GM18499 (cell line): ENCODE measurements around the gene SCAPER.
"Not testable (repeated sequence)": the region's sequence is repeated elsewhere in the genome, so short reads cannot be mapped to it uniquely, and the experiment has no call there.

Experiments used
- ATAC-seq: cut with Tn5 transposase; IDR thresholded peaks from one replicate; pipeline ENCODE4 v1.9.1; 2021; ENCODE audit warnings: moderate number of reproducible peaks; ENCODE audit not compliant: insufficient read depth, unreplicated experiment

Gene SCAPER

GRCh38 chr15:76448755-76449154 lies 456.4 kb downstream of the SCAPER start:
- ATAC-seq, result no peak

GRCh38 chr15:76447728-76448441 lies 457.3 kb downstream of the SCAPER start:
- no peak for ATAC-seq

DNA sequence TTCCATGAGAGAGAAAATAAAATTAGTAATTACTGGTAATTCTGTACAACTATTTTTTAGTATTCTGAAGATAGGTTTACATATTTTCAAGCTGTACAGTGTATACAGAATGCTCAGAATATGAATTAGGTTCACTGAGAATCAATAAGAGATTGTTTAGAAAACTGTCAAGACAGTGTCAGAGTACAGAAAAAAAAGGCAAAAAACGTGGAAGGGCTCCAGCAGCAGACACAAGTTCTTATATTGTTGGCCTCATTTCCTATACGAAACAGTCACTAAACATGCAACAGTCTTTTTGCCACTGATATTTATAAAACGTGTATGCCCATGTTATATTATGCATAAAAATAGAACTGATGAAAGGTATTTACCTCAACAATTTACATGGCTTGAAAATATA lies 464.7 kb downstream of the SCAPER start:
- ATAC-seq, result no peak

DNA sequence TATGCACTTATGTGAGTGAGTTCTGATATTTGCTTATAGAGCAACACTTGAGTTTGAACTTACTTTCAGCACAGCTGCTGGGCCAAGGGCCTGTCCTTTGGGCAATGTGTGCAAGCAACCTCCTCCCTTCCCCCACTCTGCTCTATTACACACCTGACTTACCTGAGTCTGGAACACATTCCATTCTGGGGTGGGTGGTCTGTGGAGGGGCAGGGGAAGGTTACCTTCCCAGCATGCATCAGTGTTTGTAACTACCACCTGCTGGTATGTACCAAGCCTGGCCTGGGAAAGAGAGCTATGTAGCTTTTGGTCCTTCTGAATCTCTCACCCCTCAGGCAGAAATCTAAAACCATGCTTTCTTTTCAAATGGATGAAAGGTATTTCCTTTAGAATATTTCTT lies 465.6 kb downstream of the SCAPER start:
- no peak for ATAC-seq

GRCh38 chr15:76433798-76434400 lies 471.2 kb downstream of the SCAPER start:
- ATAC-seq, result no peak

- ATAC-seq, result not testable (repeated sequence)
Measured at GRCh38 chr15:76433036-76433435, 472.1 kb downstream of the SCAPER start.

GRCh38 chr15:76432604-76433003 lies 472.5 kb downstream of the SCAPER start:
- ATAC-seq, result no peak

DNA sequence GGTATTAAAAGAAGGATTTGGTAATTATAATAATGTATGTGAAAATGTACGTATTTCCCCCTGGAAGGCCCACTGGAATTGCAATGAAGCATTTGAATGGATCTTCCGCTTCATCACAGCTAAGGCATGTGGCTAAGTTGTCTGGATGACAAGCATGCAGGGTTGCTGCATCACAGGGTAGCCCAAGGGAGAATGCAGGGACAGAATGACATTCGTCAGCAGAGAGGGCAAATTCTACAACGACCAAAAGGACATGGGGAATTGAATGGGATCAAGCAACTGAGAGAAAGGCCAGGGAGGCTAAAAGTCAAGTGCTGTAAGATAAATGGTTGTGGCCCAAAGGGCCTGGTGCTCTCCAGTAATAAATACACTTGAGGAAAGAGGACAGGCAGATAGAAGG lies 473.2 kb downstream of the SCAPER start:
- ATAC-seq, result no peak

GRCh38 chr15:76430711-76431110 lies 474.4 kb downstream of the SCAPER start:
- ATAC-seq, result not testable (repeated sequence)

DNA sequence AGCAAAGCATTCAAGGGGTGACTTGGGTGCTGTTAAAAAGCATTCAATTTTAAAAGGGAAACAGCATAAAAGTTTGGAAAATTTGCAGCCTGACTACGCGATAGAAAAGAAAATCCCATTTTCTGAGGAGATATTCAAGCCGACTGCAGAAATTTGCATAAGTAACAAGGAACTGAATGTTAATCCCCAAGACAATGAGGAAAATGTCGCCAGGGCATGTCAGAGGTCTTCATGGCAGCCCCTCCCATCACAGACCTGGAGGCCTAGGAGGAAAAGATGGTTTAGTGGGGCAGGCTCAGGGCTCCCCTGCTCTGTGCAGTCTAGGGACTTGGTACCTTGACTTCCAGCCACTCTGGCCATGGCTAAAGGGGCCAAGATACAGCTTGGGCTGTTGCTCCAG lies 475.5 kb downstream of the SCAPER start:
- ATAC-seq, result no peak

DNA sequence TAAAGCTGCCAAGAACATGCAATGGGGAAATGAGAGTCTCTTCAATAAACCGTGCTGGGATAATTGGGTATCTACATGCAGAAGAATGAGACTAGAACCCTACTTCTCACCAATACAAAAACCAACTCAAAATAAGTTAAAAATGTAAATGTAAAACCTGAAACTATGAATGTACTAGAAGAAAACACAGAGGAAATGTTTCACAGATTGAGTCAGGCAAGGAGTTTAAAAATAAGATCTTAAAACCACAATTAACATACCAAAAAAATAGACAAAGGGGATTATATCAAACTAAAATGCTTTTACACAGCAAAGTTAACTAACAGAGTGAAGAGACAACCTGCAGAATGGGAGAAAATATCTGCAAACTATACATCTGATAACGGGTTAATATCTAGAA lies 478.2 kb downstream of the SCAPER start:
- ATAC-seq, result no peak

- ATAC-seq, result no peak
Measured at GRCh38 chr15:76418352-76419140, 486.6 kb downstream of the SCAPER start.

GRCh38 chr15:76401285-76401684 lies 503.9 kb downstream of the SCAPER start:
- ATAC-seq, result no peak

GRCh38 chr15:76398317-76399104 lies 506.6 kb downstream of the SCAPER start:
- no peak for ATAC-seq

DNA sequence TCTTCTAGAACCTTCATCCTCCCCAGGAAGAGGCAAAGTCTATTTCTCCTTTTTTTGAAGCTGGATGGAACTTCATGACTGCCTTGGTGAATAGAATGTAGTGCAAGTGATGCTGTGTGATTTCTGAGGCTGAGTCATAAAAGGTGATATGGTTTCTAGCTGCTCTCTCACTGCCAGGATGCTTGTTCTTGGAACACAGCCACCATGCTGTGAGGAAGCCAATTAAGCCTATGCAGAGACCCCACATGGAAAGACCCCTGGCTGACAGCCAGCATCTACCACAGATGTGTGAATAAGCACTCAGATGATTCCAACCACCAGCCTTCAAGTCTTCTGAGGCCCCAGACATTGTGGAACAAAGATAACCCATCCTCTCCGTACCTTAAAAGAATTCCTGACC lies 511.5 kb downstream of the SCAPER start:
- no peak for ATAC-seq

GRCh38 chr15:76391847-76392246 lies 513.3 kb downstream of the SCAPER start:
- no peak for ATAC-seq

DNA sequence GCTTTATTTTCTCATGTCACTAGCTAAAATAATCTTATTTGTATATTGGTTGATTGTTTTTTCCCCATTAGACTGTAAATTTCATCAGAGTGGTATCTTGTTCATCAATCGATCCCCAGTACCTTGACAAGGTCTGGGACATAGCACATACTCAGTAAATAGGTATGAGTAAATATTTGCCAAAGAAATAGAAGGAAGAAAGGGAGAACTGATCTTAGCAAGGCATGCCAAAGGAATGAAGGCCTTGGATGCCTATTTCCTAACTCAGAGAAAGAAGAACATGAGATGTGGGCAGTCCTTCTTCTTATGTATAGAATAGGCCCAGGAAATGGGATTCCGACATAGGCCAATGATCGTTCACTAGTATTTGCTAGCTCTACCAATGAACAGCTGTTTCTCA lies 513.8 kb downstream of the SCAPER start:
- ATAC-seq, result no peak

- no peak for ATAC-seq
Measured at GRCh38 chr15:76390571-76390970, 514.6 kb downstream of the SCAPER start.

GRCh38 chr15:76386926-76387325 lies 518.2 kb downstream of the SCAPER start:
- no peak for ATAC-seq

- ATAC-seq, result no peak
Measured at GRCh38 chr15:76386178-76386577, 519.0 kb downstream of the SCAPER start.

DNA sequence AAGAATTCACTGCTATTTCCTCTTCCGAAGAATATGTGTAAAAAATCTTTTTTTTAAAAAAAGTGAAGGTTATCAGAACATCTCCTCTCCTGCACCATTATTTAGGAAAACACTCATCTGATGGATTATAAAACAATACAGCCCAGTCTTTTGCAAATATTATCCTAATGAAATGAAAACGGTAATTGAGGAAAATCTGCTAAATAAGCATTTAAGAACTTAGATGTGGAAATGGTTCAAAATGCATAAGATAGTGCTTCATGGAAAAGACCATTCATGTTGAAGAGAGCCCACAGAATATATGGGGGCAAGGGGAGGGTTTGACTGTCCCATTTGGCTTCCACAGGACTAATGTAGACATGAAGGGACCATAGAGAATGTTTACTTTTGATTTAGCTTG lies 520.7 kb downstream of the SCAPER start:
- no peak for ATAC-seq
